ENCODE data around the gene RTN1. TPM values are rescaled to one million over a fixed set of nuclear protein-coding genes. Genes with fewer than 3 reads are reported as not detected.

Gene RTN1
- total RNA-seq, result not detected in 2 replicates
- long read RNA-seq, result 0 reads

GRCh38 chr14:59870277-59871165, at the start of gene RTN1:
Gene RTN1 (minus strand): TSS chr14:59870776. CDS start chr14:59870630, 146 bp downstream.
- H3K36me3 Mint-ChIP-seq (ENCODE audit: unreplicated experiment), result no peaks in the 10 kb centered on the region
- H3K9me3 Mint-ChIP-seq (ENCODE audit: unreplicated experiment), result no peaks in the 10 kb centered on the region
- H3K27me3 Mint-ChIP-seq (ENCODE audit: unreplicated experiment), result peaks cover 80% of the 10 kb centered on the region
- H3K4me3 Mint-ChIP-seq (ENCODE audit: unreplicated experiment), result peak within 1 kb of the TSS; percentile 89
- TF ChIP-seq CTCF (IDR thresholded peaks at IDR 0.05), result no peak
- H3K27ac Mint-ChIP-seq (ENCODE audit: unreplicated experiment), result no peak within 1 kb of the TSS
- H3K4me1 Mint-ChIP-seq (ENCODE audit: unreplicated experiment), result peaks cover 12% of the 10 kb centered on the region
- no peak for DNase-seq (ENCODE audit: extremely low spot score, unreplicated experiment)

- Mint-ChIP-seq H3K27ac (ENCODE audit: unreplicated experiment) (no peak overlapping the region), H3K4me1 (ENCODE audit: unreplicated experiment) (peaks cover 7% of the 10 kb centered on the region), H3K36me3 (ENCODE audit: unreplicated experiment) (no peaks in the 10 kb centered on the region), H3K9me3 (ENCODE audit: unreplicated experiment) (no peaks in the 10 kb centered on the region), H3K27me3 (ENCODE audit: unreplicated experiment) (peaks cover 56% of the 10 kb centered on the region), H3K4me3 (ENCODE audit: unreplicated experiment) (no peak overlapping the region)
- no peak for TF ChIP-seq CTCF (IDR thresholded peaks at IDR 0.05)
- DNase-seq (ENCODE audit: extremely low spot score, unreplicated experiment), result no peak
These were observed 49.8 kb upstream of the RTN1 start for GRCh38 chr14:59920378-59920683.

- Mint-ChIP-seq H3K27ac (ENCODE audit: unreplicated experiment) (no peak within 1 kb of the TSS), H3K9me3 (ENCODE audit: unreplicated experiment) (no peaks in the 10 kb centered on the region), H3K4me1 (ENCODE audit: unreplicated experiment) (peaks cover 7% of the 10 kb centered on the region), H3K36me3 (ENCODE audit: unreplicated experiment) (no peaks in the 10 kb centered on the region), H3K4me3 (ENCODE audit: unreplicated experiment) (peak within 1 kb of the TSS; percentile 79), H3K27me3 (ENCODE audit: unreplicated experiment) (peaks cover 58% of the 10 kb centered on the region)
- no peak for TF ChIP-seq CTCF (IDR thresholded peaks at IDR 0.05)
- DNase-seq (ENCODE audit: extremely low spot score, unreplicated experiment), result no peak
These were observed 49.2 kb upstream of the RTN1 start, which contains the start of gene LRRC9 for GRCh38 chr14:59919570-59920377. Gene LRRC9 (plus strand): TSS chr14:59920144.

- H3K4me1 Mint-ChIP-seq (ENCODE audit: unreplicated experiment), result peaks cover 7% of the 10 kb centered on the region
- H3K36me3 Mint-ChIP-seq (ENCODE audit: unreplicated experiment), result no peaks in the 10 kb centered on the region
- H3K27me3 Mint-ChIP-seq (ENCODE audit: unreplicated experiment), result peaks cover 58% of the 10 kb centered on the region
- no peak for DNase-seq (ENCODE audit: extremely low spot score, unreplicated experiment)
- no peak overlapping the region for H3K27ac Mint-ChIP-seq (ENCODE audit: unreplicated experiment)
- H3K4me3 Mint-ChIP-seq (ENCODE audit: unreplicated experiment), result peak overlapping the region; percentile 79
- H3K9me3 Mint-ChIP-seq (ENCODE audit: unreplicated experiment), result no peaks in the 10 kb centered on the region
- TF ChIP-seq CTCF (IDR thresholded peaks at IDR 0.05), result peak; percentile 63
These were observed 48.4 kb upstream of the RTN1 start for GRCh38 chr14:59918824-59919569.

Measured in osteocyte (in vitro differentiated cells).